HL-60 (cell line): ENCODE results near the gene DCAF16.

Source experiments
- DNase-seq, 2 experiments: peaks; one replicate each; pipeline ENCODE4 v3.0.0-alpha.2; 2010 to 2020; ENCODE audit warnings: low read depth in 1 of 2, low spot score in 1 of 2
- H3K27ac ChIP-seq: fragments of 250-450 bp; sonication (Bioruptor Pico); replicated peaks from 2 replicates; pipeline ENCODE4 v1.5.1; 2020; ENCODE audit warnings: mild to moderate bottlenecking, moderate library complexity
- H3K27me3 ChIP-seq: fragments of 250-450 bp; sonication (Bioruptor Pico); 2 replicates; pipeline ENCODE4 v1.5.1; 2021; ENCODE audit warnings: mild to moderate bottlenecking, moderate library complexity; ENCODE audit not compliant: insufficient read depth, poor library complexity, severe bottlenecking
- H3K4me3 ChIP-seq: replicated peaks from 2 replicates; pipeline ENCODE4 v1.5.1; 2011; ENCODE audit warnings: mild to moderate bottlenecking, control low read depth, low read length; ENCODE audit not compliant: insufficient read depth
- CTCF ChIP-seq: IDR thresholded peaks from one replicate; pipeline ENCODE4 v1.5.1; 2011; ENCODE audit warnings: low read length, control low read depth, inconsistent platforms; ENCODE audit not compliant: insufficient read depth
- GABPA ChIP-seq: IDR thresholded peaks from 2 replicates; pipeline ENCODE4 v1.6.1; 2012; ENCODE audit warnings: low read depth
- POLR2AphosphoS5 ChIP-seq: IDR thresholded peaks from 2 replicates; pipeline ENCODE4 v1.6.1; 2012; ENCODE audit warnings: low read depth
- REST ChIP-seq: IDR thresholded peaks from 2 replicates; pipeline ENCODE4 v1.6.1; 2012; ENCODE audit warnings: low read depth; ENCODE audit not compliant: insufficient replicate concordance
- SPI1 ChIP-seq: IDR thresholded peaks from 2 replicates; pipeline ENCODE4 v1.6.1; 2012; ENCODE audit warnings: low read depth, mild to moderate bottlenecking, borderline replicate concordance
- long read RNA-seq: library from polyadenylated mRNA; unstranded; transcript quantifications from one replicate; pipeline ENCODE4 v2.0.0, GENCODE V29; 2020

The DCAF16 gene
- long read RNA-seq, full-length matches to known transcripts, result 58 of 144 reads
- long read RNA-seq, partial matches to known transcripts, result 60 of 144 reads
- long read RNA-seq, other reads (novel, unspliced or antisense), result 26 of 144 reads

GRCh38 chr4:17810260-17811077, at the start of gene DCAF16, which contains the start of gene NCAPG:
Gene DCAF16 (minus strand): TSS chr4:17810757. CDS start chr4:17804141, 6,616 bp downstream.
Gene NCAPG (plus strand): TSS chr4:17810979. CDS start chr4:17811078, 99 bp downstream.
- Histone ChIP-seq H3K27ac (peak within 1 kb of the TSS; percentile 99), H3K4me3 (peak within 1 kb of the TSS; percentile 82), H3K27me3 (no peaks in the 10 kb centered on the region)
- DNase-seq, result peak; percentile 95 to 99
- peak; percentile 39 for TF ChIP-seq REST
- TF ChIP-seq POLR2AphosphoS5, result peak; percentile 97
- TF ChIP-seq SPI1, result peak; percentile 85
- TF ChIP-seq GABPA, result peak; percentile 80
- no peak for TF ChIP-seq CTCF

GRCh38 chr4:17859793-17860406, 49.3 kb upstream of the DCAF16 start:
- Histone ChIP-seq H3K4me3 (no peak overlapping the region), H3K27me3 (no peaks in the 10 kb centered on the region), H3K27ac (no peak overlapping the region)
- no peak for DNase-seq
- TF ChIP-seq GABPA, result no peak
- TF ChIP-seq POLR2AphosphoS5, result no peak
- TF ChIP-seq CTCF, result no peak
- TF ChIP-seq REST, result no peak
- TF ChIP-seq SPI1, result no peak

- DNase-seq, result no peak
- Histone ChIP-seq H3K27ac (no peak overlapping the region), H3K27me3 (no peaks in the 10 kb centered on the region), H3K4me3 (no peak overlapping the region)
- TF ChIP-seq GABPA (no peak), SPI1 (no peak), REST (no peak), CTCF (no peak), POLR2AphosphoS5 (no peak)
These were observed 43.5 kb upstream of the DCAF16 start for GRCh38 chr4:17854036-17854435.
